LNCAP (cell line): ENCODE results near the gene PSMC6.

Experiments
- TF ChIP-seq, protein P1 (sequence below): fragments of 450-650 bp; IDR thresholded peaks from 2 replicates; pipeline ENCODE4 v1.5.1; 2017; ENCODE audit warnings: mild to moderate bottlenecking

Gene PSMC6

DNA sequence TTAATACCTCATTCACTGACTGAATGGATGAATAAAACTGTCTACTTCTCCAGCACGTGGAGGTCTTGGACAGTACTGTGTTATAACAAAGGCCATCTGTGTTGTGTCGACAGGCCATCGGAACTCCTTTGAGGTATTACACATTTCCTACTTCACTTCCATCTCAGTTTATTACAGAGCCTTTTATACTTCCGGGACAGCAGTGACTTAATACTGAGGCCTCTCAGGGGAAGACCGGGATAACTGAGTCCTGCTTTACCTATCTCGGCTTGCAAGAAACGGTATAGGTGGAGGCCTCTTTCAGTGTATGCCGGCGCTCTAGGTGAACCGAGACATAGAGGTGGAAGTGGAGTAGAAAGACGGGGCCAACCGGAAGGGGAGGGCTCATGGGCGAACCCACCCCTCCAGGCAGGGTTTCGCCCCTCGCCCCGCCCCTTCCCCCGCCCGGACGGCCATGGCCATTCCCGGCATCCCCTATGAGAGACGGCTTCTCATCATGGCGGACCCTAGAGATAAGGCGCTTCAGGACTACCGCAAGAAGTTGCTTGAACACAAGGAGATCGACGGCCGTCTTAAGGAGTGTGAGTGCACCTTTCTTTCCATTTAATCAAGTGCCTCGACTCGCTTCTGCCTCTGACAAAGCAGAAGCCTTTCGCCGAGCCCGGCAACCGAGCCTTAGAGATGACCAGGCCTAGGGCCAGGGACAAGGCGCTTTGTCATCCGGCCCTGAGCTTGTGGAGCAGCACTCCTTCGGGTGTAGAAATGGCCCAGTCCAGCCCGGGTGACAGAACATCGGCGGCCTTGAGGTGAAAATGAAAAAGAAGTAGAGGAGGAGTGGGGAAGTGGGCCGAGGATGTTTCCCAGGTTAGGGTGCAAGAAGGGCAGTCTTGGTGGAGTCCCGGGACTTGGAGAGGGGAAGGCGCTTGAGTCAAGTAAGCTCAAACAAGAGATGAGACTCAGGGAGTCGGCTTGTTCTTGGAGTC, at the start of gene PSMC6:
Gene PSMC6, plus strand, starts transcription at position 477 of the 983 bp plus-strand sequence. Its CDS starts 20 bp downstream, at position 497.
- TF ChIP-seq, protein P1, sequence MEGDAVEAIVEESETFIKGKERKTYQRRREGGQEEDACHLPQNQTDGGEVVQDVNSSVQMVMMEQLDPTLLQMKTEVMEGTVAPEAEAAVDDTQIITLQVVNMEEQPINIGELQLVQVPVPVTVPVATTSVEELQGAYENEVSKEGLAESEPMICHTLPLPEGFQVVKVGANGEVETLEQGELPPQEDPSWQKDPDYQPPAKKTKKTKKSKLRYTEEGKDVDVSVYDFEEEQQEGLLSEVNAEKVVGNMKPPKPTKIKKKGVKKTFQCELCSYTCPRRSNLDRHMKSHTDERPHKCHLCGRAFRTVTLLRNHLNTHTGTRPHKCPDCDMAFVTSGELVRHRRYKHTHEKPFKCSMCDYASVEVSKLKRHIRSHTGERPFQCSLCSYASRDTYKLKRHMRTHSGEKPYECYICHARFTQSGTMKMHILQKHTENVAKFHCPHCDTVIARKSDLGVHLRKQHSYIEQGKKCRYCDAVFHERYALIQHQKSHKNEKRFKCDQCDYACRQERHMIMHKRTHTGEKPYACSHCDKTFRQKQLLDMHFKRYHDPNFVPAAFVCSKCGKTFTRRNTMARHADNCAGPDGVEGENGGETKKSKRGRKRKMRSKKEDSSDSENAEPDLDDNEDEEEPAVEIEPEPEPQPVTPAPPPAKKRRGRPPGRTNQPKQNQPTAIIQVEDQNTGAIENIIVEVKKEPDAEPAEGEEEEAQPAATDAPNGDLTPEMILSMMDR = no peak

DNA sequence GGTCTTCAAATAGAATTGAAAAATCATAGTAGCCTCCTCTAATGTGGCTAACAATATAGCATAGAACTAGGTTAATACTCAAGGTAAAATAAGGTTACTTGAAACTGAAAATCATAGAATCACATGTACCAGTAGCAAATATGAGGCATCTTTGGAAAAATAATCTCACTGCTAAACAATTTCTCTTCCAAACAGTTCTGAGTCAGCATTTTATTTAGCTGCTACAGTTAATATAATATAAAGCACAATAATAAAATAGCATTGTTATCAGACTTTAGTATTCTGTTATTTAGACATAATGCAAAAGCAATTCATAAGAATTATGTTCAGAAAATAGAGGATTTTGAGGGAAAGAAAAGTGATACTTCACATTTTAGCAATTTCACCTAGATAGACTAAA, 46.7 kb upstream of the PSMC6 start:
- TF ChIP-seq, protein P1 = no peak

- TF ChIP-seq, protein P1 = no peak
Observed at GRCh38 chr14:52660832-52661231, 46.2 kb upstream of the PSMC6 start.

DNA sequence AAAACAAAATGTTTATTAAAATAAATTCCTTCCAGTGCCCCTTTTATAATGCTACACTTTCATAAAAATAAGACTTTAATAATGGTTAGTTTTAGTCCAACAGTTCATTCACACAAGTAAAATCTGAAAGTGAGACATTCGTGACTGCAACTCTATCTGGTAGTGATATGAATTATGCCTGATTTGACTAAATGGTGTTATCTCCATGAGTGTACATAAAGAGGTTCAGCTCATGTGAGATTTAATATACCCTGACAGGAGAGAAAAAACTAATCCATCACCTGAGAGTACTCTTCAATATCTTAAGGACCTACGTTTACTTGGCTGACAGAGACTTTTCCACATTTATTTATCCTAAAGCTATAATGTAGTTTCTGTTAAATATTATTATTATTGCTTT, 45.7 kb upstream of the PSMC6 start:
- TF ChIP-seq, protein P1 = no peak

DNA sequence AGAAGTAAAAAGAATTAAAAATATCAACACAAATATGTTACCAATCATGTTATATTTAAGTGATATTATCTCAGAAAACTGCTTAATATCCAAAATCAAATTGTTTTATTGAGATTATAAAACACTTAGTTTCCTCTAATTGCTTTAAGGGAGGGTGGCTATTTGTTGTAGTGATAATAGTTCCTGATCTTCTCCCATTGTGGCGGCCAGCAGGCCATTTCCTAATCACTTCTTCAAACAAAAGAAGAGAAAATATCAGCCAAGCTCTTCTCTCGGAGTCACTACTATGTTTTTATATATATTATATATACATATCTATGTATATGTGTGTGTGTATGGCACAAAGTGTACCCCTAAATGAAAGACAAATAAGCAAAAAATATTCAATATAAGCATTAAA, 43.1 kb upstream of the PSMC6 start:
- TF ChIP-seq, protein P1 = no peak

DNA sequence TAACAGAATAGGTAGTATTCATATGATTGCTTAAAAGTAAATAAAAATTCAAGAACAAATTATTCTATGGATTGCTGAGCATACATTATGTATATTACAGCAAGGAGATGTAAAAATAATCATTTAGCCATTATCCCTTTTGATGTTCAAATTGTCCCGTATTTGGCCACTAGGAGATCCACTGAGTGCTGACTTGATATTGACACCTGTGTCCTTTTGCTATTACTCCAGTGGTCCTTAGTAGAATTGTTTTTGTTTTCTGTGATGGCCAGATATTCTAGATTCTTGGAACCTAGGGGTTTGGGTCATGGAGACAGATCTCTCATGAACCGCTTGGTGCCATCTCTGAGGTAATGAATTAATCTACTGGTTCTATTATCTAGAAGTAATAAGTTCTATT, 28.4 kb upstream of the PSMC6 start:
- TF ChIP-seq, protein P1 = peak; percentile 16; the same call in 1 of the 2 replicates

DNA sequence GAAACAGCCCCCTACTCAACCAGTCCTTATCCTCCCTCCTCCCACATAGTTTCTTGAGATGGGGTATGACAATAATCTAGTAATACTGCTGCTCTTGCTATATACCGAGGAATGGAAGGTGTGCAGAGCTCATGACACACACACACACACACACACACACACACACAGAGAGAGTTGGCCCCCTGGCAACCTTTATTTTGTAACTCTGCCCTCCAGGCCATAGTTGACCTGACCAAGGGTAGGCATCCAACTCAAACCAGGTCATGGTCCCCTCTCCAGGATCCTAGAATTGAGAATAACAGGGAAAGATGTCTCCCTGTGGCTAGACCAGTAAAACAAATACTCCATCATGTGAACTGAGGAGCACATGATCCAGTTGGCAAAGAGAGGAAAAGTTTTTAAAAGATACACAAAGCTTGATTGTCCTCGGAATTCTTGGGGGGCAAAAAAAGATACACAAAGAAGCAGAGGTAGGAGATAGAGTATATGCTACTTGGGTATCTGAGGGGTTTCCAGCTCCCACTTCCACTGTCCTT, 22.9 kb upstream of the PSMC6 start:
- TF ChIP-seq, protein P1 = no peak
